Vagina (tissue), 2 donors: ENCODE measurements around the gene LHX4. TPM values are rescaled to one million over a fixed set of nuclear protein-coding genes. Genes with fewer than 3 reads are reported as not detected.

Source experiments
- DNase-seq, 2 donors: peaks; one replicate each; pipeline ENCODE4 v3.0.0-alpha.2; 2017; ENCODE audit errors: extremely low spot score in 2 of 2
- H3K27ac ChIP-seq: fragments of 200-600 bp; sonication (generic); one replicate; pipeline ENCODE4 v1.5.1; 2019
- H3K27me3 ChIP-seq: fragments of 200-600 bp; sonication (generic); one replicate; pipeline ENCODE4 v1.5.1; 2019
- H3K36me3 ChIP-seq, 2 donors: fragments of 200-600 bp; sonication (generic); one replicate each; pipeline ENCODE4 v1.5.1; 2017 to 2019
- H3K4me1 ChIP-seq: fragments of 200-600 bp; sonication (generic); one replicate; pipeline ENCODE4 v1.5.1; 2019
- H3K4me3 ChIP-seq, 2 donors: fragments of 200-600 bp; sonication (generic); 1 replicate in 1 of 2; 2 replicates in 1 of 2; pipeline ENCODE4 v1.5.1; 2016 to 2019
- H3K9me3 ChIP-seq: fragments of 200-600 bp; sonication (generic); one replicate; pipeline ENCODE4 v1.5.1; 2019
- POLR2A ChIP-seq, 2 donors: fragments of 450-650 bp; IDR thresholded peaks; one replicate each; pipeline ENCODE4 v1.6.1; 2017; ENCODE audit warnings: antibody characterized with exemption in 2 of 2, mild to moderate bottlenecking in 2 of 2, moderate library complexity in 2 of 2
- POLR2AphosphoS5 ChIP-seq, 2 donors: sonication (generic); formaldehyde crosslinking; IDR thresholded peaks; one replicate each; pipeline ENCODE4 v1.9.0; 2017; ENCODE audit warnings: antibody characterized with exemption in 2 of 2, mild to moderate bottlenecking in 2 of 2, low read depth in 1 of 2; ENCODE audit not compliant: insufficient read depth in 1 of 2
- intact Hi-C: fragments of 100-400 bp; cut with DNase I; formaldehyde crosslinking; loops from one replicate; pipeline ENCODE4 v1.15.1; 2023
- total RNA-seq: library from RNA; depleted of rRNA; stranded (reverse); fragments of >200 nt; gene quantifications from one replicate; pipeline ENCODE4 v1.2.3, GENCODE V29; 2016
- TF ChIP-seq, protein P1 (sequence below), 3 experiments: fragments of 450-650 bp in 2 of 3; fragments of 200-600 bp in 1 of 3; sonication (generic) in 1 of 3; IDR thresholded peaks; one replicate each; pipeline ENCODE4 v1.5.1; 2017 to 2019; ENCODE audit warnings: antibody characterized with exemption in 3 of 3, mild to moderate bottlenecking in 2 of 3, moderate library complexity in 2 of 3

LHX4 gene
- total RNA-seq, 1 donor from 2014 or later, result 0.98 TPM

DNA sequence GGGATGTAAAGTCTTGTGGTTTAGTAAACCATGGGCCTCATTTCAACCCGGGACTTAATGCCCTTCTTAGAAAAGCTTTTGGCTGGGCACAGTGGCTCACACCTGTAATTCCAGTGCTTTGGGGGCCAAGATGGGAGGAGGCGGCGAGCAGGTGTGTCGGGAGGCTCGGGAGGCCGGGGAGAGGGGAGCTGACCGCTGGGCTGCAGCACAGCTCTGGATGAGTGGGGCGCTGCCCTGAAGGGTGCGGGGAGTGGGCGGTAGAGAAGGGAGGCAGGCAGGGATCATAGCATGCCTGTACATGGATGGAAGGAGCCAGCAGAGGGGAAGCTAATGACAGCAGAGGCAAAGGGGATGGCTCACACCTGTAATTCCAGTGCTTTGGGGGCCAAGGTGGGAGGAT, 31.0 kb downstream of the LHX4 start:
- Histone ChIP-seq H3K4me1 (no peaks in the 10 kb centered on the region), H3K27ac (no peak overlapping the region), H3K9me3 (no peaks in the 10 kb centered on the region), H3K36me3 (no peaks in the 10 kb centered on the region), H3K4me3 (no peak overlapping the region), H3K27me3 (no peaks in the 10 kb centered on the region)
- DNase-seq, result no peak
- TF ChIP-seq POLR2AphosphoS5 (IDR thresholded peaks at IDR 0.05; ENCODE audit: insufficient read depth in 1 of 2, low read depth in 1 of 2) (no peak), POLR2A (IDR thresholded peaks at IDR 0.05) (no peak)
- TF ChIP-seq, protein P1, sequence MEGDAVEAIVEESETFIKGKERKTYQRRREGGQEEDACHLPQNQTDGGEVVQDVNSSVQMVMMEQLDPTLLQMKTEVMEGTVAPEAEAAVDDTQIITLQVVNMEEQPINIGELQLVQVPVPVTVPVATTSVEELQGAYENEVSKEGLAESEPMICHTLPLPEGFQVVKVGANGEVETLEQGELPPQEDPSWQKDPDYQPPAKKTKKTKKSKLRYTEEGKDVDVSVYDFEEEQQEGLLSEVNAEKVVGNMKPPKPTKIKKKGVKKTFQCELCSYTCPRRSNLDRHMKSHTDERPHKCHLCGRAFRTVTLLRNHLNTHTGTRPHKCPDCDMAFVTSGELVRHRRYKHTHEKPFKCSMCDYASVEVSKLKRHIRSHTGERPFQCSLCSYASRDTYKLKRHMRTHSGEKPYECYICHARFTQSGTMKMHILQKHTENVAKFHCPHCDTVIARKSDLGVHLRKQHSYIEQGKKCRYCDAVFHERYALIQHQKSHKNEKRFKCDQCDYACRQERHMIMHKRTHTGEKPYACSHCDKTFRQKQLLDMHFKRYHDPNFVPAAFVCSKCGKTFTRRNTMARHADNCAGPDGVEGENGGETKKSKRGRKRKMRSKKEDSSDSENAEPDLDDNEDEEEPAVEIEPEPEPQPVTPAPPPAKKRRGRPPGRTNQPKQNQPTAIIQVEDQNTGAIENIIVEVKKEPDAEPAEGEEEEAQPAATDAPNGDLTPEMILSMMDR (IDR thresholded peaks at IDR 0.05), result no peak
- intact Hi-C loops, result no loop called here

DNA sequence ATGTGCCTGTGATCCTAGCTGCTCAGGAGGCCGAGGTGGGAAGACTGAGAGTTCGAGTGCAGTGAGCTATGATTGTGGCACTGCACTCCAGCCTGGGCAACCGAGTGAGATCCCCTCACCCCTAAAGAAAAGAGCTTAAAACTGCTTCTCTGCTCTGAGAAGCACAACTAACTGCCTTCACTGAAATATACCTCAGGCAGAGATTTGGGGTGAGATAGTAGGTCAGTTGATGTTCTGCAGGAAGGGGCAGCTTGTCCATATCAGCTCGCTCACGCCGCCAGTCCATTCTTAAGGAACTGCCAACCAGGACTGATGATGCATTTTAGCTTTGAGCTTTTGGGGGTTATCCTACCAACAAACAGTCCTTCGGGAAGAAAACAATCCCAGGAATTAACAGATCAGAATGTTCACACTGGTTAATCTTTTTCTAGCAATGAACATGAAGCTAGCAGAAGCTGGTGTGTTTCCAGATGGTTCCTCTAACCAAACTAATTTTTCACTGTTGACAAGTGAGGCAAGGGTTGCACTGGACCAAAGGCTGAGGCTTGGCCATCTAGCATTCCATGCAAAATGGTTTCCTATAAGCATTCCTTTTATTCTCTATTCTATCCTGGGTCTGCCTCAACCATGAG, 31.6 kb downstream of the LHX4 start:
- no peaks in the 10 kb centered on the region for H3K27me3 ChIP-seq
- H3K9me3 ChIP-seq, result no peaks in the 10 kb centered on the region
- H3K27ac ChIP-seq, result no peak overlapping the region
- H3K36me3 ChIP-seq, result no peaks in the 10 kb centered on the region
- no peaks in the 10 kb centered on the region for H3K4me1 ChIP-seq
- no peak for DNase-seq
- intact Hi-C loops, result no loop called here
- no peak overlapping the region for H3K4me3 ChIP-seq
- no peak for TF ChIP-seq POLR2A (IDR thresholded peaks at IDR 0.05)
- TF ChIP-seq, protein P1 (IDR thresholded peaks at IDR 0.05), result no peak
- TF ChIP-seq POLR2AphosphoS5 (IDR thresholded peaks at IDR 0.05; ENCODE audit: insufficient read depth in 1 of 2, low read depth in 1 of 2), result no peak

DNA sequence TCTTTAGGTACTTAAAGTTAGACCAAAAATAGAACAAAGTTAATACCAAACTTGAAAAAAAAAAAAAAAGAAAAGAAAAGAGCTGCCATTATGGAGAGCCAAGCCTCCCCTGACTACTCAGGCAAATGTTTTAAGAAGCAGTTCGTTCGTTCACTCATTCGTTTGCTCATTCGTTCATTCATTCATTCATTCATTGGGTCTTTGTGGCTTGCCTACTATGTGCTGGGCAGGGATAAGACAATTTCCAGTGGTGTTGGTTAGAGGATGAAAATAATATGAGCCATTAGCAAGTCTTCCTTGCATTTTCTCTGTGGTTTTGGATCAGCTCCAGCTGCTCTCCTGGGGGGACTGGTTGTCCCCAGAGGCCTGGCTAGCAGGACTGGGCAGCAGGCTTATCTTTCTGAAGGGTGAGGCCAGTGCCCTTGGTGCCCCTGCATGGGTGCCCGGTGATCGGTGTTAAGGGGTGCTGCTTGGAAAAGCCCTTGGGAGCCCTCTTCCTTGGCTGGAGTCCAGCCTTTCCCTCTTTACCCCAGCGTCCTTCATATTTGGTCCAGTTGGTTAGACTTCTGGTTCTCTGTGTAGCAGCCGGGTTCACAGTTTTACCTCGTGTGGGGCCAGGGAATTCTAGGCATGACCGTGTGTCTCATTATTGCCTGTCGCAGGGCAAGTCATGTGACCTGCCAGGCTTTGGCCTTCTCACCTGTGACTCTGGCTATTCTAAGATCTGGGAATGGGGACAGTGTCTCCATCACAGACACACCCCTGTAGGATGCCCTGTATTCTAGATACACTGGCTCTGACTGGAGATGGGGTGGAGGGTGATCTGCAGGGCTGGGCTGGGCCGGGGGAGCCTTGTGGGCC, 32.8 kb downstream of the LHX4 start:
- Histone ChIP-seq H3K4me1 (no peaks in the 10 kb centered on the region), H3K9me3 (no peaks in the 10 kb centered on the region), H3K4me3 (no peak overlapping the region), H3K36me3 (no peaks in the 10 kb centered on the region), H3K27me3 (no peaks in the 10 kb centered on the region), H3K27ac (no peak overlapping the region)
- intact Hi-C loops, result no loop called here
- DNase-seq, result no peak
- TF ChIP-seq POLR2AphosphoS5 (IDR thresholded peaks at IDR 0.05; ENCODE audit: insufficient read depth in 1 of 2, low read depth in 1 of 2) (no peak), POLR2A (IDR thresholded peaks at IDR 0.05) (no peak)
- TF ChIP-seq, protein P1 (IDR thresholded peaks at IDR 0.05), result no peak

DNA sequence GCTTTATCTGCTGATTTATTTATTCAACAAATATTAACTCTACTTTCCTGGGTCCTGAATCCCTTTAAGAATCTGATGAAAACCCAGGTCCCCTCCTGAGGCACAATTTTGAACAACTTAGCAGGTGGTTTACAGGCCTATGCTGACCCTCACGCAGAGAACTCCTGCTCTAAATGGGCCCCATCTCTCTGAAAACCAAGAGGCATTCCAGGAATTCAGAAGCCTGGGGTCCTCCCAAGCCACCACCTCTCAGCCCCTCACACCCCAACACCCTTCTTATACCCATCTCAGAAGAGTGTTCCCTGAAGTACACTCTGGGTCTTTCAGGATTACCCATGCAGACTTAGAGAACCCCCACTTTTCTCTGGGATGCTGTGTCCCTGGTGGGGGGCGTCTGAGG, 34.5 kb downstream of the LHX4 start:
- no peaks in the 10 kb centered on the region for H3K4me1 ChIP-seq
- H3K9me3 ChIP-seq, result no peaks in the 10 kb centered on the region
- intact Hi-C loops, result no loop called here
- no peak for DNase-seq
- H3K27ac ChIP-seq, result no peak overlapping the region
- H3K36me3 ChIP-seq, result no peaks in the 10 kb centered on the region
- H3K27me3 ChIP-seq, result no peaks in the 10 kb centered on the region
- no peak overlapping the region for H3K4me3 ChIP-seq
- TF ChIP-seq POLR2A (IDR thresholded peaks at IDR 0.05) (no peak), POLR2AphosphoS5 (IDR thresholded peaks at IDR 0.05; ENCODE audit: insufficient read depth in 1 of 2, low read depth in 1 of 2) (no peak)
- TF ChIP-seq, protein P1 (IDR thresholded peaks at IDR 0.05), result no peak

DNA sequence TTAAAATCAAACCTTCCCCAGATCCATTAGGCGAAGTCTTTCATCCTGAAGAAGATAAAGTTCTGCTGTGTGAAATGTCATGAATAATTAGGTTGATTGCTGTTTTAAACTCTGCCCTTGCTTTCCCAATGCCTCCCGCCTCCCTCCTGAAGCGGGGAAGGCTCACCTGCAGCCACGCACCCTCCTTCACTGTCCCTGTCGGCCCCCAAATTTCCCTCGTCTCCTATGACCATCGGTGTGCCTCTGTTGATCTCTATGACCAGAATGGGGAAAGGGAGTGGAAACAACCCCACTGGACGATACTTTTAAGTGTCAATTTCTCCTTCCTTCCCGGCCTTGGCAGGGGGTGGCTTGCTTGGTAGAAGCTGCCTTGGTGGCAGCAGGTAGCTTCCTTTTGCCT, 35.1 kb downstream of the LHX4 start:
- Histone ChIP-seq H3K36me3 (no peaks in the 10 kb centered on the region), H3K4me3 (no peak overlapping the region), H3K4me1 (no peaks in the 10 kb centered on the region), H3K9me3 (no peaks in the 10 kb centered on the region), H3K27ac (no peak overlapping the region), H3K27me3 (no peaks in the 10 kb centered on the region)
- TF ChIP-seq, protein P1 (IDR thresholded peaks at IDR 0.05), result no peak
- TF ChIP-seq POLR2AphosphoS5 (IDR thresholded peaks at IDR 0.05; ENCODE audit: insufficient read depth in 1 of 2, low read depth in 1 of 2) (no peak), POLR2A (IDR thresholded peaks at IDR 0.05) (no peak)
- intact Hi-C loops, result no loop called here
- DNase-seq, result no peak
